Astrocyte (in vitro differentiated cells and primary cell): Measurements from ENCODE around the gene PALM3. TPM values are rescaled to one million over a fixed set of nuclear protein-coding genes. Genes with fewer than 3 reads are reported as not detected.

ENCODE experiments used
- DNase-seq: peaks from one replicate; pipeline ENCODE4 v3.0.0-alpha.2; 2010; ENCODE audit warnings: low read depth
- FAIRE-seq: peaks from 2 replicates; lab custom pipeline; 2011; peaks lifted over from hg19 to GRCh38; lab: Jason Lieb, UNC
- H2AFZ ChIP-seq: 2 replicates; pipeline ENCODE4 v1.6.0; 2012; ENCODE audit warnings: low read depth, low read length, inconsistent platforms
- H3K27ac ChIP-seq: 2 replicates; pipeline ENCODE4 v1.5.1; 2011; ENCODE audit warnings: low read depth, low read length, inconsistent platforms
- H3K27me3 ChIP-seq: 2 replicates; pipeline ENCODE4 v1.6.0; 2011; ENCODE audit warnings: low read length, inconsistent platforms; ENCODE audit not compliant: insufficient read depth
- H3K36me3 ChIP-seq: 2 replicates; pipeline ENCODE4 v1.5.1; 2011; ENCODE audit warnings: low read length, inconsistent platforms; ENCODE audit not compliant: insufficient read depth
- H3K4me1 ChIP-seq: 2 replicates; pipeline ENCODE4 v1.5.1; 2011; ENCODE audit warnings: low read length, inconsistent platforms; ENCODE audit not compliant: insufficient read depth
- H3K4me2 ChIP-seq: 2 replicates; pipeline ENCODE4 v1.6.0; 2012; ENCODE audit warnings: low read length, inconsistent platforms
- H3K4me3 ChIP-seq: 2 replicates; pipeline ENCODE4 v1.5.1; 2011; ENCODE audit warnings: low read depth, mild to moderate bottlenecking, low read length, inconsistent platforms; ENCODE audit not compliant: insufficient read depth
- H3K79me2 ChIP-seq: 2 replicates; pipeline ENCODE4 v1.6.0; 2012; ENCODE audit warnings: mild to moderate bottlenecking, low read length, inconsistent platforms; ENCODE audit not compliant: insufficient read depth
- H3K9ac ChIP-seq: 2 replicates; pipeline ENCODE4 v1.6.0; 2012; ENCODE audit warnings: mild to moderate bottlenecking, low read length, inconsistent platforms
- H3K9me3 ChIP-seq: 2 replicates; pipeline ENCODE4 v1.5.1; 2012; ENCODE audit warnings: low read depth, mild to moderate bottlenecking, low read length, inconsistent platforms; ENCODE audit not compliant: insufficient read depth
- H4K20me1 ChIP-seq: 2 replicates; pipeline ENCODE4 v1.6.0; 2012; ENCODE audit warnings: low read length, inconsistent platforms; ENCODE audit not compliant: insufficient read depth
- H3K27ac Mint-ChIP-seq: one replicate; pipeline ENCODE4 v1.8.0; 2021; ENCODE audit warnings: mild to moderate bottlenecking, mixed read lengths; ENCODE audit not compliant: unreplicated experiment
- H3K27me3 Mint-ChIP-seq: one replicate; pipeline ENCODE4 v1.8.0; 2021; ENCODE audit warnings: low read depth, mixed read lengths; ENCODE audit not compliant: unreplicated experiment
- H3K36me3 Mint-ChIP-seq: one replicate; pipeline ENCODE4 v1.8.0; 2021; ENCODE audit warnings: low read depth, mixed read lengths; ENCODE audit not compliant: unreplicated experiment
- H3K4me1 Mint-ChIP-seq: one replicate; pipeline ENCODE4 v1.8.0; 2021; ENCODE audit warnings: low read depth, mixed read lengths; ENCODE audit not compliant: unreplicated experiment
- H3K4me3 Mint-ChIP-seq: one replicate; pipeline ENCODE4 v1.8.0; 2021; ENCODE audit warnings: mild to moderate bottlenecking, moderate library complexity, mixed read lengths; ENCODE audit not compliant: unreplicated experiment
- H3K9me3 Mint-ChIP-seq: one replicate; pipeline ENCODE4 v1.8.0; 2021; ENCODE audit warnings: mild to moderate bottlenecking, mixed read lengths; ENCODE audit not compliant: unreplicated experiment
- EZH2 ChIP-seq: IDR thresholded peaks from 2 replicates; pipeline ENCODE4 v1.6.1; 2012; ENCODE audit warnings: mild to moderate bottlenecking, low read length, inconsistent platforms; ENCODE audit not compliant: insufficient read depth
- total RNA-seq: library from RNA; stranded (reverse); gene quantifications from 2 replicates; pipeline ENCODE4 v1.2.1, GENCODE V29; 2021
- TF ChIP-seq, protein P1 (sequence below): IDR thresholded peaks from 2 replicates; pipeline ENCODE4 v1.5.1; 2011; ENCODE audit warnings: low read depth, mild to moderate bottlenecking, inconsistent platforms, low read length, moderate library complexity; ENCODE audit not compliant: insufficient read depth

PALM3 gene
- total RNA-seq, 1 donor from 2014 or later = 1.6 TPM

DNA sequence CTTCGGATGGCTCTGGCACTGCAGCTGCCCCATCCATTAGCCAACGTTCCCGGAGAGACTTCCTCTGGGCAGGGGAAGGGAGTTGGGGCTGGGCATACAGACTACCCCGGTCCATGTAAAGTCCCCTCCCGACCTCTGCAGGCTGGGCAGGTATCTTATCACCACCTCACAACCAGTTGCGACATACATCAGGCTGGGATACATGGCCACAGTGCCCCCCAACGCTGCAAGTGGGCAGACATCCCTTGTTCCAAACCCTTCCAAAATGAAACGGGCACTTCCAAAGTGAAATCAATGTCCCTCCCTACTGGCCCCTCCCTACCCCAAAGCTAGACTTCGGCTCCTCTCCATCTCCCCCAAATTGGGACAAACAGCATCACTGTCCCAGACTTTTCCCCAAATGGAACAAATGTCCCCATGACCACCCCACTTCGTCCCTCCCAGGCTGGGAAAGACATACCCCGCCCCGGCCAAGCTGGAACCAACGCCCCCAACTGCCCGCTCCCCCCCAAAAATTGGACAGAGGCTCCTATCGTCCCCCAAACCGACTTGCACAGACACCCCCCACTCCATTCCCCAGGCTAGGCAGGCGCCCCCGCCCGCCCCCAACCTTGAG is 5.0 kb downstream of the PALM3 start:
- H3K9ac ChIP-seq = no peak overlapping the region
- peak overlapping the region; percentile 80 for H3K4me2 ChIP-seq
- H3K79me2 ChIP-seq = no peaks in the 10 kb centered on the region
- peaks cover 4% of the 10 kb centered on the region for H3K36me3 Mint-ChIP-seq
- peaks cover 18% of the 10 kb centered on the region for H3K27me3 ChIP-seq
- peaks cover 46% of the 10 kb centered on the region for H3K27me3 Mint-ChIP-seq
- FAIRE-seq = no peak
- no peaks in the 10 kb centered on the region for H3K36me3 ChIP-seq
- H3K4me3 Mint-ChIP-seq = peak overlapping the region; percentile 29
- H3K4me1 Mint-ChIP-seq = no peaks in the 10 kb centered on the region
- H3K27ac Mint-ChIP-seq = no peak overlapping the region
- no peak overlapping the region for H3K4me3 ChIP-seq
- TF ChIP-seq EZH2 = no peak
- TF ChIP-seq, protein P1, sequence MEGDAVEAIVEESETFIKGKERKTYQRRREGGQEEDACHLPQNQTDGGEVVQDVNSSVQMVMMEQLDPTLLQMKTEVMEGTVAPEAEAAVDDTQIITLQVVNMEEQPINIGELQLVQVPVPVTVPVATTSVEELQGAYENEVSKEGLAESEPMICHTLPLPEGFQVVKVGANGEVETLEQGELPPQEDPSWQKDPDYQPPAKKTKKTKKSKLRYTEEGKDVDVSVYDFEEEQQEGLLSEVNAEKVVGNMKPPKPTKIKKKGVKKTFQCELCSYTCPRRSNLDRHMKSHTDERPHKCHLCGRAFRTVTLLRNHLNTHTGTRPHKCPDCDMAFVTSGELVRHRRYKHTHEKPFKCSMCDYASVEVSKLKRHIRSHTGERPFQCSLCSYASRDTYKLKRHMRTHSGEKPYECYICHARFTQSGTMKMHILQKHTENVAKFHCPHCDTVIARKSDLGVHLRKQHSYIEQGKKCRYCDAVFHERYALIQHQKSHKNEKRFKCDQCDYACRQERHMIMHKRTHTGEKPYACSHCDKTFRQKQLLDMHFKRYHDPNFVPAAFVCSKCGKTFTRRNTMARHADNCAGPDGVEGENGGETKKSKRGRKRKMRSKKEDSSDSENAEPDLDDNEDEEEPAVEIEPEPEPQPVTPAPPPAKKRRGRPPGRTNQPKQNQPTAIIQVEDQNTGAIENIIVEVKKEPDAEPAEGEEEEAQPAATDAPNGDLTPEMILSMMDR = no peak
- H3K9me3 ChIP-seq = peaks cover 3% of the 10 kb centered on the region
- H2AFZ ChIP-seq = no peak overlapping the region
- peaks cover 3% of the 10 kb centered on the region for H3K4me1 ChIP-seq
- H3K27ac ChIP-seq = no peak overlapping the region
- peaks cover 1% of the 10 kb centered on the region for H3K9me3 Mint-ChIP-seq
- no peak for DNase-seq
- no peaks in the 10 kb centered on the region for H4K20me1 ChIP-seq

DNA sequence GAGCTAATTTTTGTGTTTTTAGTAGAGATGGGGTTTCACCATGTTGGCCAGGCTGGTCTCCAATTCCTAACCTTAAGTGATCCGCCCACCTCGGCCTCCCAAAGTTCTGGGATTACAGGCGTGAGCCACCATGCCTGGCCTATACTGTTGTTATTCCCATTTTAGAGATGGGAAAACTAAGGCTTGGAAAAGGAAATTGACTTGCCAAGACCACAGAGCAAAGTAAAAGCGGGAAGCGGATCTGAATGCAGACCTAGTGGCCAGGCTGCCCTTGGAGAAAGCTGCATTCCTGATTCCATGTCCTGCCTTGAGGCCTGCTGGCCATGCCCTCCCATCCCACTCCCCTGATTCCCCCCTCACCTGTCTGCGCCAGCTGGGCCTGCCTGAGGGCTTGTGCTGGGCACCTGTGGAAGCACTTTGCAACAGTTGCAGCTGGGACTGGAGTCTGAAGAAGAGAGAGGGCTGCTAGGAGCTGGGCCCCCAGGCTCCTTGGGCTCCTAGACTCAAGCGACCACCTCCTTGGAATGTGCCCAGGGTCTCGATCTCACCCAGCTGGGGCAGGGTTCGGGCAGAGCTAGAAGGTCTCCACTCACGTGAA is 5.7 kb downstream of the PALM3 start:
- H3K4me1 Mint-ChIP-seq = no peaks in the 10 kb centered on the region
- peaks cover 4% of the 10 kb centered on the region for H3K36me3 Mint-ChIP-seq
- no peaks in the 10 kb centered on the region for H4K20me1 ChIP-seq
- peaks cover 3% of the 10 kb centered on the region for H3K9me3 ChIP-seq
- no peak overlapping the region for H2AFZ ChIP-seq
- peaks cover 1% of the 10 kb centered on the region for H3K9me3 Mint-ChIP-seq
- peaks cover 3% of the 10 kb centered on the region for H3K4me1 ChIP-seq
- H3K27ac Mint-ChIP-seq = no peak overlapping the region
- FAIRE-seq = no peak
- no peaks in the 10 kb centered on the region for H3K36me3 ChIP-seq
- H3K9ac ChIP-seq = no peak overlapping the region
- DNase-seq = no peak
- H3K27me3 Mint-ChIP-seq = peaks cover 41% of the 10 kb centered on the region
- no peaks in the 10 kb centered on the region for H3K79me2 ChIP-seq
- no peak overlapping the region for H3K4me2 ChIP-seq
- TF ChIP-seq, protein P1 = no peak
- TF ChIP-seq EZH2 = no peak
- H3K4me3 Mint-ChIP-seq = no peak overlapping the region
- peaks cover 18% of the 10 kb centered on the region for H3K27me3 ChIP-seq
- no peak overlapping the region for H3K27ac ChIP-seq
- no peak overlapping the region for H3K4me3 ChIP-seq

DNA sequence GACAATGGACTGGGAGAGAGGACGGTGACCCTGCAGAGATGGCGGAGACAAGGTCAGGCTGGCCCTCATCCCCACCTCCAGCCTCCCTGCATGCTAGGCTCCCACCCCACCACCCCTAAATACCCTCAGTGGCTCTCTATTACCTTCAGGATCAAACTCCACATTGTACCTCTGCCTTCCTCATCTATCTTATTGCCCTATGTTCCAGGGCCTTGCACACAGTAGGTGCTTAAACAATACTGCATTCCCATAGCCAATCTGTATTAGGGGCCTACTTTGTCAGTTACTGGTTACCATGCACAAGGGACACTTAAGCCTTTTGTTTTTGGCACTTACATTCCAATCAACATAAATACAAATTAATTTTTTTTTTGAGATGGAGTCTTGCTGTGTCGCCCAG is 6.5 kb downstream of the PALM3 start:
- no peak overlapping the region for H3K9ac ChIP-seq
- Mint-ChIP-seq H3K4me3 (no peak overlapping the region), H3K27me3 (peaks cover 40% of the 10 kb centered on the region), H3K4me1 (no peaks in the 10 kb centered on the region), H3K36me3 (peaks cover 4% of the 10 kb centered on the region), H3K9me3 (peaks cover 1% of the 10 kb centered on the region), H3K27ac (no peak overlapping the region)
- peaks cover 3% of the 10 kb centered on the region for H3K9me3 ChIP-seq
- no peak overlapping the region for H3K4me2 ChIP-seq
- no peaks in the 10 kb centered on the region for H4K20me1 ChIP-seq
- no peaks in the 10 kb centered on the region for H3K36me3 ChIP-seq
- H3K4me3 ChIP-seq = no peak overlapping the region
- TF ChIP-seq EZH2 = no peak
- TF ChIP-seq, protein P1 = no peak
- no peak overlapping the region for H3K27ac ChIP-seq
- H3K79me2 ChIP-seq = no peaks in the 10 kb centered on the region
- FAIRE-seq (no peak), DNase-seq (no peak)
- peaks cover 3% of the 10 kb centered on the region for H3K4me1 ChIP-seq
- peaks cover 18% of the 10 kb centered on the region for H3K27me3 ChIP-seq
- no peak overlapping the region for H2AFZ ChIP-seq
